HEK293T (cell line): ENCODE data around the gene ATP8A1.

ENCODE experiments used
- ARNT ChIP-seq: fragments of 450-650 bp; IDR thresholded peaks from 2 replicates; pipeline ENCODE4 v1.6.1; 2017; ENCODE audit warnings: mild to moderate bottlenecking
- BHLHE40 ChIP-seq: fragments of 450-650 bp; IDR thresholded peaks from 2 replicates; pipeline ENCODE4 v1.6.1; 2016; ENCODE audit warnings: mild to moderate bottlenecking, moderate library complexity, borderline replicate concordance
- FOXM1 ChIP-seq: fragments of 450-650 bp; IDR thresholded peaks from 2 replicates; pipeline ENCODE4 v1.6.1; 2017; ENCODE audit warnings: mild to moderate bottlenecking, borderline replicate concordance
- SP1 ChIP-seq: fragments of 450-650 bp; IDR thresholded peaks from 2 replicates; pipeline ENCODE4 v1.6.1; 2017
- SUZ12 ChIP-seq: fragments of 450-650 bp; IDR thresholded peaks from 2 replicates; pipeline ENCODE4 v1.6.1; 2016; ENCODE audit warnings: mild to moderate bottlenecking

GRCh38 chr4:42607011-42607726, 49.7 kb downstream of the ATP8A1 start:
- TF ChIP-seq ARNT (no peak), SUZ12 (no peak), FOXM1 (no peak), SP1 (no peak), BHLHE40 (no peak)
